Activated CD4-positive, CD25-positive, alpha-beta regulatory T cell treated with anti-CD3 and anti-CD28 coated beads, Interleukin-2, amount 50 U/mL, for 16 hours (primary cell): ENCODE results near the gene NEURL2.
"Not testable (repeated sequence)": the region's sequence is repeated elsewhere in the genome, so short reads cannot be mapped to it uniquely, and the experiment has no call there.

Experiments used
- DNase-seq: peaks from one replicate; pipeline ENCODE4 v3.0.0-alpha.2; 2020; ENCODE audit warnings: low read depth, low spot score

NEURL2 gene

DNA sequence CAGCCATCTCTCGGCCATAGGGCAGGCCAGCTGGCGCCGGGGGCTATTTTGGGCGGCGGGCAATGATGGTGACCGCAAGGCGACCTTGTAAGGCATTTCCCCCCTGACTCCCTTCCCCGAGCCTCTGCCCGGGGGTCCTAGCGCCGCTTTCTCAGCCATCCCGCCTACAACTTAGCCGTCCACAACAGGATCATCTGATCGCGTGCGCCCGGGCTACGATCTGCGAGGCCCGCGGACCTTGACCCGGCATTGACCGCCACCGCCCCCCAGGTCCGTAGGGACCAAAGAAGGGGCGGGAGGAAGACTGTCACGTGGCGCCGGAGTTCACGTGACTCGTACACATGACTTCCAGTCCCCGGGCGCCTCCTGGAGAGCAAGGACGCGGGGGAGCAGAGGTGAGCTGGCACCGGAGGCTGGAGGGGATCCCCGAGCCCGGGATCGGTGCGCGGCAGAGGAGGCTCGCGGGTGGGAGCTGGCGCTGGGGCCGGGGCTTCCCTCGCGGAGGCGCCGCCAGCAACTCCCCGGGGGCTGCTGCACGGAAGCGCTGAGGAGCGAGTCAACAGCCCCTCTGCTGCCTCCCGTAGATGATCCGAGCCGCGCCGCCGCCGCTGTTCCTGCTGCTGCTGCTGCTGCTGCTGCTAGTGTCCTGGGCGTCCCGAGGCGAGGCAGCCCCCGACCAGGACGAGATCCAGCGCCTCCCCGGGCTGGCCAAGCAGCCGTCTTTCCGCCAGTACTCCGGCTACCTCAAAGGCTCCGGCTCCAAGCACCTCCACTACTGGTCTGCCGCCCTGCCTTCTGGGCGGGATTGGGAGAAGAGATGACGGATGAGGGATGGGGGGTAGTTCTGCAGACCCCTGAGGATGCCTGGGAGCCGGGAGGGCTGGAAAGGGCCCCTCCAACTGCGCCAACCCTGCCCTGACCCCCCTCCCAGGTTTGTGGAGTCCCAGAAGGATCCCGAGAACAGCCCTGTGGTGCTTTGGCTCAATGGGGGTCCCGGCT is at the start of gene NEURL2, which contains the start of gene CTSA:
NEURL2 (minus strand) TSS at position 224 of the 999 bp plus-strand sequence; CDS start at position 7, 217 bp downstream.
CTSA (plus strand) TSS at position 351 of the 999 bp plus-strand sequence; CDS start at position 585, 234 bp downstream.
- DNase-seq, result peak; percentile 65

DNA sequence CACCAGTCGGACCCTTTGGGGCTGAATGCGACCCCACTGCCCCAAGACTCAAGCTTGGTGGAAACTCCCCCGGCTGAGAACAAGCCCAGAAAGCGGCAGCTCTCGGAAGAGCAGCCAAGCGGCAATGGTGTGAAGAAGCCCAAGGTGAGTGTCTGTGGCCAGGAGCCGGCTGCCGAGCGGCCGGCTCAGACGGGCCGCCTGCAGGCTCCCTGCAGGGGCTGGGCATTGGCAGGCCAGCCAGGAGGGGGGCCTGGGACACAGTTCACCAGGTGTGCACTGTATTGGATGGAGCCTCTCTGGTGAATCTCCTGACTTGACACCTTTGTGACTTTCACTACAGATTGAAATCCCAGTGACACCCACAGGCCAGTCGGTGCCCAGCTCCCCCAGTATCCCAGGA is 49.5 kb upstream of the NEURL2 start:
- no peak for DNase-seq

DNA sequence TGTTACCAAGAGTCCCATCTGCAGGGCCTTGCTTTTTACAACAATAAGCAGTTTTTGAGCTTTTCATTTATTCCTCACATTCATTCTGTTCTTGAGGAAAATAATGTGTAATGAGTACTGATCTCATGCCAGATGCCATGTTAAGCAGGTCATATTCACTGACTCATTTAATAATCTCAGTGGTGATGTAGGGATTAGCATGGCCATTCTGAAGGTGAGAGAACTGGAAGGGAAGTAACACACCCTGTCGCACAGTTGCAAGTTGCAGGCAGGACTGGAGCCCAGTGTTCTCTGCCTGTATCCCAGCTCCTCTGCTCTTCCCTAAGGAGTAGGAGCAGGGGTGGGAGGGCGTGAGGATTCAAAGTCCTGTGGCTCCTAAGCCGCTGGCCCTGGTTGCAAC is 49.0 kb upstream of the NEURL2 start:
- DNase-seq, result no peak

DNA sequence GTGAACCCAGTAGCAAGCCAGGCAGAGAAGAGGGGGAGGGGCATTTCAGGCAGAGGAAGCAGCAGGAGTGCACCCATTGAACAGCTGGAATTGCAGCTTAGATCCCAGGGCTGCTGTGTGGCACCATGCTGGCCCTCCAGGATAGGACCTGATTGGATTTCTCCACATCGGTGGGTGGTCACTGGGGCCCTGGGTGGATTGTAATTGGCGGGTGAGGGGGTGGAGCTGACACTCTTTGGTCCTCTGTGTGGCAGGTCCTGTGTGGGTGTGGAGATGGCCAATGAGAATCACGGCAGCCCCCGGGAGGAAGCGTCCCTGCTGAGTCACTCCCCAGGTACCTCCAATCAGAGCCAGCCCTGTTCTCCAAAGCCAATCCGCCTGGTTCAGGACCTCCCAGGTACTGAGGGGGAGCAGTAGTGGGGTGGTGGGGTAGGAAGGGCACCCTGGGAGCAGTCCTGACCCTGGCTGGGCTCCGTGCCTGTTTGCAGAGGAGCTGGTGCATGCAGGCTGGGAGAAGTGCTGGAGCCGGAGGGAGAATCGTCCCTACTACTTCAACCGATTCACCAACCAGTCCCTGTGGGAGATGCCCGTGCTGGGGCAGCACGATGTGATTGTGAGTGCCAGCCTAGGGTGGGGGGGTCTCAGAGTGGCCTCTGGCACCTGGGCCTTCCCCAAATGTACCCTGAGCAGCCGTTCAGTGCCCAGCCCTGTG is 47.9 kb upstream of the NEURL2 start:
- no peak for DNase-seq

GRCh38 chr20:45937765-45938164 is 46.8 kb upstream of the NEURL2 start:
- no peak for DNase-seq

- DNase-seq, result no peak
Observed at GRCh38 chr20:45935416-45936046, 44.5 kb upstream of the NEURL2 start.

GRCh38 chr20:45934586-45935415 is 43.8 kb upstream of the NEURL2 start, which contains the start of gene PCIF1:
PCIF1 (plus strand) TSS chr20:45934683; CDS start chr20:45939000, 4,317 bp downstream.
- DNase-seq, result peak; percentile 96

DNA sequence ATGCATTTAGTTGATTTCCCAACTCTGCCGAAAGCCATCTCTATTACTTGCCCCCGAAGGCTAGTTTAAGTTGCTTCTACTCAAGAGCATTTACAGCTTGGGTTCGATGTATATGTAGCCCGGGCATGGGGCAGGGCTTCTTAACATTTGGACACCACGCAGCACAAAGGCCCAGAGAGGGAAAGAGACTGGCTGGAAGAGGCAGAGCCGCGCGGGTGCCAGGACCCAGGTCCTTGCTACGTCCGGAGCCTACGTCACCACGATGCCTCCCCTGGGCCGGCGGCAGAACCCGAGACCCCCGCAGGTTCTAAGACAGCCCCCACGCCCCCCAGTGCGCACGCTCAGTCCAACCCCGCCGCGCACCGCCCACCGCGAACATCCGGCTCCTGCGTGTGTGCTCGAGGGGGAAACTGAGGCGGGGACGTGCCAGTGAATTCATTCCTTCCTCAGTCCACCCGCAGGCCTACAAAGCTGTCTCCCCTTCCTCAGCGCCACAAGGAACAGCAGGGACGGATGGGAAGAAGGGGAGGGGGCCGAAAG is 43.1 kb upstream of the NEURL2 start:
- DNase-seq, result peak; percentile 30

DNA sequence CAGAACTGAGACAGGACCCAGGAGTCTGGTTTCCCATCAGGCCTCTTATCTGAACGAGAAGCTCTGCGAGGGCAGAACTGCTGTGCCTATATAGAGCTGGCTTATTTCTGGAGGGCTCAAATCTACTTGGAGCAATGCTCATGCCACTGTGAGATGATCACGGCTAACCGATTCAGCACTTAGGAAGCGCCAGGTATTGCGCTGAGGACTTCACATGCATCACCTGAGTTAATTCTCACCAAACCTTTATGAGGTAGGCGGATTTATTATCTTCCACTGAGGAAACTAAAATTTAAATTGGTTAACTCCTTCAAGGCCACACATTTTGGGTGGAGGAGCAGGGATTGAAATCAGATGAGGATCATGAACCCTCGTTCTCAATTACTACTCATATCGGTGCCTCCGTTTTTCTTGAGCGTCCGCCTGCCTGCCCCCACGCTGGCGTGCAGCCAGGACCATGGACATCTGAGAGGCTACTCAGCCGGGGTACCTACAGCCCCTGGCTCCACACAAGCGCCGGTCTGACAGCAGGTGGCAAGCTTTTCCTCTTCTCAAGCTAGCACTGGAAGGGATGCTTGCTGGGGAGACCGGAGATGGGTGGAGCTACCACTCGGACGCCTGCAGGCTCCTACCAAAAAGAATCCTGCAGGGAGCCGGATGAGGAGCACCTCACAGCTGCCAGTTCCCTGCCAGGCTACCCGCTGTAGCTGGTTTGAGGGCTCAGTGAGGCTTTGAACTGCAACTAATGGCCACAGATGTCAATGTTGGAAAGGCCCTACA is 42.4 kb upstream of the NEURL2 start:
- peak; percentile 26 for DNase-seq

- not testable (repeated sequence) for DNase-seq
Observed at GRCh38 chr20:45931680-45932079, 40.7 kb upstream of the NEURL2 start.

DNA sequence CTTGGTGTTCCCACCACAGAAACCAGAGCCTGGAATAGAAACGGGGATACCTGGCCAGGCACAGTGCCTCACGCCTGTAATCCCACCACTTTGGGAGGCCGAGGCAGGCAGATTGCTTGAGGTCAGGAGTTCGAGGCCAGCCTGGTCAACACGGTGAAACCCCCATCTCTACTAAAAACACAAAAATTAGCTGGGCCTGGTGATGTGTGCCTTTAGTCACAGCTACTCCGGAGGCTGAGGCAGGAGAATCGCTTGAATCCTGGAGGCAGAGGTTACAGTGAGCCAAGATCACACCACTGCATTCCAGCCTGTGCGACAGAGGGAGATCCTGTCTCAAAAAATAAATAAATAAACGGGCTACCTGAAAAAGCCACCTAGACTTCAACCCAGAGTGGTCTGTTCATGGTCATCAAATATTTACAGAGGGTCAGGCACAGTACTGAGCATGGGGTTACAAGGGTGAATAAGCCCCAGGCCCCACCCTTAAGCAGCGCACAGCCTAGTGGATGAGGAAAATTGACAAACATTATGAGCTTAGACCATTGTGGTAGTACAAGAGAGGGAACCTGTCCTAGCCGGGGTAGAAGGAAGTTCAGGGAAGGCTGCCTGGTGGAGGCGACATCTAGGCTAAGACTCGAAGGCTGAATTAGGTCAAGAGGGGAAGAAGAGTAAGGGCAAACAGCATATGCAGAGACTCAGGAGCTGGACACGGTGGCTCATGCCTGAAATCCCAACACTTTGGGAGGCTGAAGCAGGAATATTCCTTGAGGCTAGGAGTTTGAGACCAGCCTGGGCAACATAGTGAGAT is 36.3 kb upstream of the NEURL2 start:
- DNase-seq, result no peak

- no peak for DNase-seq
Observed at GRCh38 chr20:45926731-45927070, 35.7 kb upstream of the NEURL2 start.

- no peak for DNase-seq
Observed at GRCh38 chr20:45925821-45926506, 35.0 kb upstream of the NEURL2 start.

- DNase-seq, result no peak
Observed at GRCh38 chr20:45924391-45925261, 33.6 kb upstream of the NEURL2 start.

DNA sequence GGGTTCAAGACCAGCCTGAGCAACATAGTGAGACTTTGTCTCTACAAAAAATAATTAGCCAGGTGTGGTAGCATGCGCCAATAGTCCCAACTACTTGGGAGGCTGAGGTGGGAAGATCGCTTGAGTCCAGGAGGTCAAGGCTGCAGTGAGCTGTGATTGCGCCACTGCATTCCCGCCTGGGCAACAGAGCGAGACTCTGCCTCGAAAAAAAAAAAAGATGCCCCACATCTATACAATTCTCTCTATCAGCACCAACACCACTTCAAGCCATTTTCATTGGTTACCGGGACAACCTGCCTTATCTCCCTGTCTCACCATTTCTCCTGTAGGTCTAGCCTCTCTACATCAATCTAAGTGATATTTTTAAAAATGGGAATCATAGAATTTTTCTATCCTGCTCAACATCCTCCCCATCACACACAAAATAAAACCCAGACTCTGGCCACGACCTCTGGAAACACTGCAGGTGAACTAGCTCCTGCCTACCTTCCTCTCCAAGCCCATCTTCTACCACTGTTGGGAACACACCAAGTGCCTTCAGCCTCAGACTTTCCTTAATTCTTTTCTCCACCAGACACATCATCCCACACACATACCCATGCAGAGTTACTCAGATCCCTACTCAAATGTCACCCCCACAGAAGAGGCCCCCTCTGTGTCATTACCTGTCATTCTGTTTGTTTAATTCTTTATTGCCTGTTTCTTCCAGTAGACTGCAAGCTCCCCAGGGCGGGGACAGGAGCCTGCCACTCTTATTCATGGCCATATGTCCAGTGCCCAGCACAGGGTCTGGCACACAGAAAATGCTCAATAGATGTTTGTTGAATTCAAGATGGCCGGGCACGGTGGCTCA is 30.6 kb upstream of the NEURL2 start:
- DNase-seq, result no peak

DNA sequence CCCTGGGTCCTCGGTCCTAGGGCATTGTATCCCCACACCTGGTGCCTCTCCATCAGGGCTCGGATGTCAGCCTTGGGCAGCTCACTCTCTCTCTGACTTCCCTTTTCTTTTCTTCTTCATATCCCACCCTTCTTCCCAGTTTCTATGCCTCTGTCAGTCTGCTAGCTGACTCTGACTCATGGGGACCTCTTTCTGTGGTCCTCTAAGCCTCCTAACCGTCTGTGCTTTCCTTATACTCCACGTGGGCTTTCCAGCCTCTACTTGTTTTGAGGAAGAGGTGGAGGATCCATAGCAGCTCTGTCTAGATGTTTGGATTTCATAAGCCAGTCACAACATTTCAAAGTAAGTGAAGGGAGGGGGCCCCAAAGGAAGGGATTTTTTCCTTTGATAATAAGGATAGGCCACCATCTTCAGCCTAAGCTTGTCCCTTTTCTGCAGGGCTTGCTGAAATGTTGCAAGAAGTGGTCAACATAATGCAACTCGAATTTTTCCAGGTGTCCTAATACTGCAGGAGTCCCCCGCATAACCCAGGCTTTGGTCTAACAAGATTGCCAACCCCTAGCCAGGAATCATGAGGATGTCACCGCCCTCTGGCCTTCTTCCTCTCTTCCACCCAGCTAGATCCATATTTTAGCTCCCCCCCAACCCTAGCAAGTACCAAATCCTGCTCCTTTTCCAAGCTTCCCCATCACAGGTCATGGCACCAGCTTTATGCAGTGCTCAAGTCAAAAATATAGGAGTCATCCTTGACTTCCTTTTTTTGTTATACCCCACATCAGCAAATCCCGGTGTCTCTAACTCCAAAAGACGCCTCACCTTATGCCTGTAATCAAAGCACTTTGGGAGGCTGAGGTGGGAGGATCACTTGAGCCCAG is 29.7 kb upstream of the NEURL2 start:
- DNase-seq, result no peak
